GM12878 (cell line): Measurements from ENCODE around the gene GRK5. TPM values are rescaled to one million over a fixed set of nuclear protein-coding genes. Genes with fewer than 3 reads are reported as not detected.
A peak's percentile ranks its signal among the peaks of the same experiment; 100 is the strongest.

Experiments
- ATAC-seq: fragments of 200-7000 bp; cut with Tn5 transposase; 3 replicates; pipeline ENCODE4 v1.9.1; 2020; ENCODE audit warnings: mild to moderate bottlenecking, moderate library complexity
- BruUV-seq: library from RNA; stranded (reverse); fragments of 400-500 nt; replicated peaks from 2 replicates; lab custom pipeline; 2021; lab: Mats Ljungman, UMichigan
- CTCF ChIA-PET: fragments of 300-600 bp; sonication (Branson Sonifier 250); formaldehyde crosslinking; extraction: SDS; loops from one replicate; lab custom pipeline; 2021; ENCODE audit warnings: inconsistent platforms; lab: Yijun Ruan, JAX
- POLR2A ChIA-PET: fragments of 350-600 bp; formaldehyde crosslinking; extraction: SDS; loops from one replicate; lab custom pipeline; 2021; ENCODE audit warnings: inconsistent platforms; lab: Charles Lee
- RAD21 ChIA-PET: fragments of 300-600 bp; sonication (Branson Sonifier 250); formaldehyde crosslinking; loops from one replicate; lab custom pipeline; 2023; ENCODE audit warnings: antibody characterized with exemption; ENCODE audit not compliant: unreplicated experiment; lab: Charles Lee
- SMC1A ChIA-PET: fragments of 300-600 bp; sonication (Branson Sonifier 250); formaldehyde crosslinking; loops from one replicate; lab custom pipeline; 2023; ENCODE audit not compliant: unreplicated experiment, uncharacterized antibody; lab: Charles Lee
- DNase-seq: peaks from one replicate; pipeline ENCODE4 v3.0.0-alpha.2; 2011; ENCODE audit warnings: low read depth, low spot score
- FAIRE-seq: peaks from 3 replicates; lab custom pipeline; 2011; peaks lifted over from hg19 to GRCh38; lab: Jason Lieb, UNC
- H2AFZ ChIP-seq: 2 replicates; pipeline ENCODE4 v1.6.0; 2011; ENCODE audit warnings: low read depth, low read length, control low read depth; ENCODE audit not compliant: control insufficient read depth
- H3K27ac ChIP-seq: 2 replicates; pipeline ENCODE4 v1.5.1; 2011; ENCODE audit warnings: control low read depth; ENCODE audit not compliant: control insufficient read depth, insufficient read depth
- H3K27me3 ChIP-seq, 2 experiments: replicated peaks in 1 of 2; 2 replicates each; pipeline versions ENCODE4 v1.6.0 to v1.6.1; 2011; ENCODE audit warnings: low read length in 1 of 2; ENCODE audit not compliant: control insufficient read depth in 2 of 2, insufficient read depth in 2 of 2
- H3K36me3 ChIP-seq, 2 experiments: 2 replicates each; pipeline ENCODE4 v1.5.1; 2011; ENCODE audit warnings: low read length in 1 of 2; ENCODE audit not compliant: control insufficient read depth in 2 of 2, insufficient read depth in 2 of 2
- H3K4me1 ChIP-seq: 2 replicates; pipeline ENCODE4 v1.6.1; 2011; ENCODE audit warnings: mild to moderate bottlenecking, low read length, moderate library complexity, mixed read lengths; ENCODE audit not compliant: control insufficient read depth, insufficient read depth
- H3K4me2 ChIP-seq: 2 replicates; pipeline ENCODE4 v1.6.0; 2011; ENCODE audit warnings: control low read depth; ENCODE audit not compliant: control insufficient read depth, insufficient read depth
- H3K4me3 ChIP-seq: fragments of 200-600 bp; sonication (generic); 2 replicates; pipeline ENCODE4 v1.5.1; 2016
- H3K79me2 ChIP-seq: 2 replicates; pipeline ENCODE4 v1.6.0; 2011; ENCODE audit warnings: low read length; ENCODE audit not compliant: control insufficient read depth, insufficient read depth
- H3K9ac ChIP-seq: 2 replicates; pipeline ENCODE4 v1.8.0; 2011; ENCODE audit warnings: low read length, control low read depth, mixed read lengths; ENCODE audit not compliant: control insufficient read depth, insufficient read depth
- H3K9me3 ChIP-seq: replicated peaks from 3 replicates; pipeline ENCODE4 v1.5.1; 2011; ENCODE audit warnings: mild to moderate bottlenecking, low read length; ENCODE audit not compliant: control insufficient read depth, insufficient read depth
- H4K20me1 ChIP-seq: 2 replicates; pipeline ENCODE4 v1.6.0; 2011; ENCODE audit not compliant: control insufficient read depth, insufficient read depth
- ATF7 ChIP-seq: fragments of 450-650 bp; IDR thresholded peaks from 2 replicates; pipeline ENCODE4 v1.6.1; 2016; ENCODE audit warnings: low read depth, mild to moderate bottlenecking
- BMI1 ChIP-seq: fragments of 450-650 bp; IDR thresholded peaks from 2 replicates; pipeline ENCODE4 v1.6.1; 2016; ENCODE audit warnings: mild to moderate bottlenecking, moderate library complexity, borderline replicate concordance
- HDGF ChIP-seq: fragments of 450-650 bp; IDR thresholded peaks from 2 replicates; pipeline ENCODE4 v1.6.1; 2016; ENCODE audit warnings: antibody characterized with exemption
- JUNB ChIP-seq: IDR thresholded peaks from 2 replicates; pipeline ENCODE4 v1.6.1; 2016; ENCODE audit warnings: antibody characterized with exemption, mild to moderate bottlenecking
- JUND ChIP-seq: IDR thresholded peaks from 2 replicates; pipeline ENCODE4 v1.6.1; 2012; ENCODE audit warnings: low read depth, mild to moderate bottlenecking, low read length, improper control_type of control experiment, moderate library complexity
- LARP7 ChIP-seq: fragments of 450-650 bp; IDR thresholded peaks from 2 replicates; pipeline ENCODE4 v1.6.1; 2017; ENCODE audit warnings: mild to moderate bottlenecking
- NFIC ChIP-seq: IDR thresholded peaks from 2 replicates; pipeline ENCODE4 v1.6.1; 2012; ENCODE audit warnings: low read depth, mild to moderate bottlenecking, inconsistent platforms, low read length, moderate library complexity
- NR2F1 ChIP-seq: fragments of 450-650 bp; conservative IDR thresholded peaks from 2 replicates; pipeline ENCODE4 v1.6.1; 2017; ENCODE audit warnings: mild to moderate bottlenecking
- SPI1 ChIP-seq: IDR thresholded peaks from 2 replicates; pipeline ENCODE4 v1.6.1; 2011; ENCODE audit warnings: low read depth, mild to moderate bottlenecking, low read length, moderate library complexity, borderline replicate concordance; ENCODE audit not compliant: insufficient read depth
- SREBF1 ChIP-seq: IDR thresholded peaks from 2 replicates; pipeline ENCODE4 v1.6.1; 2012; ENCODE audit warnings: mild to moderate bottlenecking, low read length
- YBX1 ChIP-seq: fragments of 450-650 bp; IDR thresholded peaks from 2 replicates; pipeline ENCODE4 v1.6.1; 2016; ENCODE audit warnings: antibody characterized with exemption
- WGBS: methylation state at CpG from one replicate; pipeline ENCODE4 v1.1.6; 2016; ENCODE audit warnings: low lambda C conversion rate; ENCODE audit not compliant: insufficient replicate concordance, insufficient coverage; ENCODE audit errors: missing lambda C conversion rate; 5-methylcytosine and 5-hydroxymethylcytosine counted together
- in situ Hi-C: fragments of 300-500 bp; cut with MboI; formaldehyde crosslinking; loops from 9 replicates; pipeline ENCODE4 v1.14.3; 2018; ENCODE audit warnings: mixed read lengths
- intact Hi-C: fragments of 100-400 bp; cut with micrococcal nuclease; formaldehyde crosslinking; loops from one replicate; pipeline ENCODE4 v1.14.2; 2022; ENCODE audit not compliant: unreplicated experiment
- polyA plus RNA-seq, 11 experiments: library from polyadenylated mRNA; depleted of rRNA in 4 of 11; unstranded in 6 of 11; stranded (reverse) in 5 of 11; fragments of >200 nt; fragmentation: Nextera tagmentation in 4 of 11; fragmentation: Illumina TruSeq in 1 of 11; extraction: Ambion mirVana in 4 of 11; extraction: Trizol in 1 of 11; gene quantifications; 1 replicate in 1 of 11; 2 replicates in 10 of 11; pipeline versions ENCODE4 v1.2.1 to v1.2.3, GENCODE V29; 2011 to 2016; ENCODE audit warnings: inconsistent platforms in 2 of 11, missing spikeins in 2 of 11, low read depth in 1 of 11
- total RNA-seq, 4 experiments: library from RNA; depleted of rRNA in 3 of 4; stranded (reverse); fragments of >200 nt in 3 of 4; fragmentation: Illumina TruSeq in 1 of 4; extraction: Trizol in 1 of 4; gene quantifications; 2 replicates each; pipeline versions ENCODE4 v1.2.1 to v1.2.3, GENCODE V29; 2013 to 2021
- TF ChIP-seq, protein P1 (sequence below): IDR thresholded peaks from 2 replicates; pipeline ENCODE4 v1.6.1; 2011; ENCODE audit warnings: borderline replicate concordance, low read depth, mild to moderate bottlenecking, moderate library complexity, mixed read lengths, low read length; ENCODE audit not compliant: insufficient read depth; ENCODE audit errors: extremely low read length
- TF ChIP-seq, protein P2 (sequence below): fragments of 450-650 bp; IDR thresholded peaks from 2 replicates; pipeline ENCODE4 v1.6.1; 2017; ENCODE audit warnings: mild to moderate bottlenecking, low read depth, inconsistent platforms; ENCODE audit not compliant: poor library complexity, severe bottlenecking
- TF ChIP-seq, protein P3 (sequence below): fragments of 450-650 bp; IDR thresholded peaks from 2 replicates; pipeline ENCODE4 v1.6.1; 2017; ENCODE audit warnings: mild to moderate bottlenecking, moderate library complexity

Gene GRK5
- total and polyA plus RNA-seq, 10 of the 15 experiments (the other 5 are each of a cell fraction or from before 2014, with no cell fraction given) = 0.11 to 22.1 (median 10.0) TPM

DNA sequence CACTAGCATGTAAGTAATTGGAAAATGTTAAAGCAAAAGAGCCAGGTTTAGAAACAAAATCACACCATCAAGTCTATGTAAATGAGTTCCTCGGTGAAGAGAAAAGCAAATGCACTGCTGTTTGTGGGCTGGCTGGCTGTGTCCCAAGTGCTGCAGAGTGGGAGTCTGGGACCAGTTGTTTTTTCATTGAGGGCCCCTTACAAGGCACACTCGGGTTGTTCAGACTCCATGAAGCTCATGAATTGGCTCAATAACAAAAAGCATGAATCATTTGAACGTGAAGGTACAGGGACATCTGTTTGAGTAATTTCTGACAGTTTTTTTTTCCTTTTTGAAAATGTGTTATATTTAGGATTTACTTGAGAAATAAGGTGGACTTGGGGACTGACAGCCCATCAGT is 28.0 kb downstream of the GRK5 start:
- Histone ChIP-seq H3K4me3 (no peak overlapping the region), H3K9ac (no peak overlapping the region; the same call in 1 of the 2 replicates), H3K4me2 (peak overlapping the region; percentile 36; the same call in 1 of the 2 replicates), H3K36me3 (no peaks in the 10 kb centered on the region), H3K9me3 (peaks cover 14% of the 10 kb centered on the region), H3K4me1 (peaks cover 13% of the 10 kb centered on the region), H2AFZ (no peak overlapping the region), H4K20me1 (no peaks in the 10 kb centered on the region), H3K27ac (peak overlapping the region; percentile 4; the same call in 1 of the 2 replicates), H3K27me3 (no peaks in the 10 kb centered on the region), H3K79me2 (peaks cover 2% of the 10 kb centered on the region)
- ChIA-PET POLR2A (no interaction called here), SMC1A (no interaction called here), CTCF (interaction anchor here (0.8 kb wide), 1 partner anchor 207 kb away, joined by 3 read pairs; no protein-coding TSS in a partner anchor), RAD21 (no interaction called here)
- DNase-seq (no peak), ATAC-seq (no peak), FAIRE-seq (peak; percentile 7)
- intact Hi-C loops = no loop called here
- in situ Hi-C loops = no loop called here
- 1% methylated on average over 3 of the region's 3 CpGs for WGBS
- TF ChIP-seq HDGF (no peak), SREBF1 (no peak), NR2F1 (no peak), JUND (no peak), YBX1 (no peak), ATF7 (no peak), JUNB (no peak), BMI1 (no peak), NFIC (no peak), SPI1 (no peak), LARP7 (no peak)
- TF ChIP-seq, protein P1, sequence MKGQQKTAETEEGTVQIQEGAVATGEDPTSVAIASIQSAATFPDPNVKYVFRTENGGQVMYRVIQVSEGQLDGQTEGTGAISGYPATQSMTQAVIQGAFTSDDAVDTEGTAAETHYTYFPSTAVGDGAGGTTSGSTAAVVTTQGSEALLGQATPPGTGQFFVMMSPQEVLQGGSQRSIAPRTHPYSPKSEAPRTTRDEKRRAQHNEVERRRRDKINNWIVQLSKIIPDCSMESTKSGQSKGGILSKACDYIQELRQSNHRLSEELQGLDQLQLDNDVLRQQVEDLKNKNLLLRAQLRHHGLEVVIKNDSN = no peak
- TF ChIP-seq, protein P2, sequence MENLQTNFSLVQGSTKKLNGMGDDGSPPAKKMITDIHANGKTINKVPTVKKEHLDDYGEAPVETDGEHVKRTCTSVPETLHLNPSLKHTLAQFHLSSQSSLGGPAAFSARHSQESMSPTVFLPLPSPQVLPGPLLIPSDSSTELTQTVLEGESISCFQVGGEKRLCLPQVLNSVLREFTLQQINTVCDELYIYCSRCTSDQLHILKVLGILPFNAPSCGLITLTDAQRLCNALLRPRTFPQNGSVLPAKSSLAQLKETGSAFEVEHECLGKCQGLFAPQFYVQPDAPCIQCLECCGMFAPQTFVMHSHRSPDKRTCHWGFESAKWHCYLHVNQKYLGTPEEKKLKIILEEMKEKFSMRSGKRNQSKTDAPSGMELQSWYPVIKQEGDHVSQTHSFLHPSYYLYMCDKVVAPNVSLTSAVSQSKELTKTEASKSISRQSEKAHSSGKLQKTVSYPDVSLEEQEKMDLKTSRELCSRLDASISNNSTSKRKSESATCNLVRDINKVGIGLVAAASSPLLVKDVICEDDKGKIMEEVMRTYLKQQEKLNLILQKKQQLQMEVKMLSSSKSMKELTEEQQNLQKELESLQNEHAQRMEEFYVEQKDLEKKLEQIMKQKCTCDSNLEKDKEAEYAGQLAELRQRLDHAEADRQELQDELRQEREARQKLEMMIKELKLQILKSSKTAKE = no peak
- TF ChIP-seq, protein P3, sequence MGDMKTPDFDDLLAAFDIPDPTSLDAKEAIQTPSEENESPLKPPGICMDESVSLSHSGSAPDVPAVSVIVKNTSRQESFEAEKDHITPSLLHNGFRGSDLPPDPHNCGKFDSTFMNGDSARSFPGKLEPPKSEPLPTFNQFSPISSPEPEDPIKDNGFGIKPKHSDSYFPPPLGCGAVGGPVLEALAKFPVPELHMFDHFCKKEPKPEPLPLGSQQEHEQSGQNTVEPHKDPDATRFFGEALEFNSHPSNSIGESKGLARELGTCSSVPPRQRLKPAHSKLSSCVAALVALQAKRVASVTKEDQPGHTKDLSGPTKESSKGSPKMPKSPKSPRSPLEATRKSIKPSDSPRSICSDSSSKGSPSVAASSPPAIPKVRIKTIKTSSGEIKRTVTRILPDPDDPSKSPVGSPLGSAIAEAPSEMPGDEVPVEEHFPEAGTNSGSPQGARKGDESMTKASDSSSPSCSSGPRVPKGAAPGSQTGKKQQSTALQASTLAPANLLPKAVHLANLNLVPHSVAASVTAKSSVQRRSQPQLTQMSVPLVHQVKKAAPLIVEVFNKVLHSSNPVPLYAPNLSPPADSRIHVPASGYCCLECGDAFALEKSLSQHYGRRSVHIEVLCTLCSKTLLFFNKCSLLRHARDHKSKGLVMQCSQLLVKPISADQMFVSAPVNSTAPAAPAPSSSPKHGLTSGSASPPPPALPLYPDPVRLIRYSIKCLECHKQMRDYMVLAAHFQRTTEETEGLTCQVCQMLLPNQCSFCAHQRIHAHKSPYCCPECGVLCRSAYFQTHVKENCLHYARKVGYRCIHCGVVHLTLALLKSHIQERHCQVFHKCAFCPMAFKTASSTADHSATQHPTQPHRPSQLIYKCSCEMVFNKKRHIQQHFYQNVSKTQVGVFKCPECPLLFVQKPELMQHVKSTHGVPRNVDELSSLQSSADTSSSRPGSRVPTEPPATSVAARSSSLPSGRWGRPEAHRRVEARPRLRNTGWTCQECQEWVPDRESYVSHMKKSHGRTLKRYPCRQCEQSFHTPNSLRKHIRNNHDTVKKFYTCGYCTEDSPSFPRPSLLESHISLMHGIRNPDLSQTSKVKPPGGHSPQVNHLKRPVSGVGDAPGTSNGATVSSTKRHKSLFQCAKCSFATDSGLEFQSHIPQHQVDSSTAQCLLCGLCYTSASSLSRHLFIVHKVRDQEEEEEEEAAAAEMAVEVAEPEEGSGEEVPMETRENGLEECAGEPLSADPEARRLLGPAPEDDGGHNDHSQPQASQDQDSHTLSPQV = no peak
- no TSS peak for BruUV-seq
